Lung (tissue), 16 donors: ENCODE measurements around the gene CLCA1. TPM values are rescaled to one million over a fixed set of nuclear protein-coding genes. Genes with fewer than 3 reads are reported as not detected.
A peak's percentile ranks its signal among the peaks of the same experiment; 100 is the strongest.

ENCODE experiments used
- ATAC-seq: fragments of 200-7000 bp; cut with Tn5 transposase; one replicate; pipeline ENCODE4 v1.9.1; 2020; ENCODE audit warnings: moderate number of reproducible peaks; ENCODE audit not compliant: insufficient read depth, low FRiP score
- DNase-seq, 3 donors: peaks; one replicate each; pipeline ENCODE4 v3.0.0-alpha.2; 2013 to 2017
- H3K27ac ChIP-seq, 2 donors: one replicate each; pipeline ENCODE4 v1.5.1; 2013; ENCODE audit warnings: mild to moderate bottlenecking in 2 of 2, moderate library complexity in 2 of 2, control low read depth in 1 of 2, inconsistent platforms in 1 of 2, low read depth in 1 of 2, low read length in 1 of 2
- H3K27me3 ChIP-seq, 3 donors: one replicate each; pipeline ENCODE4 v1.5.1; 2013; ENCODE audit warnings: low read length in 2 of 3; ENCODE audit not compliant: control insufficient read depth in 3 of 3, insufficient read depth in 3 of 3
- H3K36me3 ChIP-seq, 4 donors: one replicate each; pipeline ENCODE4 v1.5.1; 2013; ENCODE audit warnings: low read length in 4 of 4, mild to moderate bottlenecking in 1 of 4, moderate library complexity in 1 of 4; ENCODE audit not compliant: control insufficient read depth in 4 of 4, insufficient read depth in 4 of 4
- H3K4me1 ChIP-seq, 5 donors: one replicate each; pipeline ENCODE4 v1.5.1; 2013; ENCODE audit warnings: low read length in 5 of 5, mild to moderate bottlenecking in 2 of 5, moderate library complexity in 1 of 5; ENCODE audit not compliant: control insufficient read depth in 5 of 5, insufficient read depth in 5 of 5
- H3K4me3 ChIP-seq: one replicate; pipeline ENCODE4 v1.5.1; 2013; ENCODE audit warnings: mild to moderate bottlenecking, control low read depth, moderate library complexity
- H3K9ac ChIP-seq, 2 donors: one replicate each; pipeline ENCODE4 v1.5.1; 2013; ENCODE audit warnings: low read length in 2 of 2, control low read depth in 1 of 2; ENCODE audit not compliant: insufficient read depth in 1 of 2
- H3K9me3 ChIP-seq, 4 donors: one replicate each; pipeline ENCODE4 v1.5.1; 2013; ENCODE audit warnings: low read length in 3 of 4, mild to moderate bottlenecking in 1 of 4, moderate library complexity in 1 of 4; ENCODE audit not compliant: control insufficient read depth in 4 of 4, insufficient read depth in 3 of 4
- CTCF ChIP-seq: IDR thresholded peaks from 2 replicates; pipeline ENCODE4 v1.5.1; 2012; ENCODE audit warnings: mild to moderate bottlenecking; ENCODE audit errors: control extremely low read depth, extremely low read depth
- WGBS, 2 donors: extraction: QIAGEN DNeasy Blood & Tissue Kit; methylation state at CpG; one replicate each; pipeline ENCODE4 v1.1.7; 2013; 5-methylcytosine and 5-hydroxymethylcytosine counted together
- long read RNA-seq, 5 donors: transcript quantifications; one replicate each; lab custom pipeline, GENCODE V29; 2026
- polyA plus RNA-seq, 2 donors: library from polyadenylated mRNA; stranded (reverse); fragments of 200-250 nt; gene quantifications; one replicate each; pipeline ENCODE4 v1.2.1, GENCODE V29; 2013
- total RNA-seq, 2 donors: library from RNA; depleted of rRNA in 1 of 2; stranded (reverse); fragments of >200 nt in 1 of 2; gene quantifications; one replicate each; pipeline ENCODE4 v1.2.1, GENCODE V29; 2014 to 2021
- donor health status: control.
- donor health status: control.
- donor health status: Bipolar disorder and iron deficiency.
- donor health status: healthy.
- donor health status: DM: yes; HTN: yes; CAD: no.

The CLCA1 gene
- total RNA-seq (under 1 TPM in 1 of 2 donors, not detected in 1; 0.15 TPM), polyA plus RNA-seq (under 1 TPM in 1 of 2 donors, not detected in 1; 0.12 TPM)
- long read RNA-seq, donor 1 = 0 reads
- long read RNA-seq, donor 2 = 0 reads
- long read RNA-seq, donor 3 = 0 reads
- long read RNA-seq, donor 4 = 0 reads
- long read RNA-seq, donor 5 = 0 reads

DNA sequence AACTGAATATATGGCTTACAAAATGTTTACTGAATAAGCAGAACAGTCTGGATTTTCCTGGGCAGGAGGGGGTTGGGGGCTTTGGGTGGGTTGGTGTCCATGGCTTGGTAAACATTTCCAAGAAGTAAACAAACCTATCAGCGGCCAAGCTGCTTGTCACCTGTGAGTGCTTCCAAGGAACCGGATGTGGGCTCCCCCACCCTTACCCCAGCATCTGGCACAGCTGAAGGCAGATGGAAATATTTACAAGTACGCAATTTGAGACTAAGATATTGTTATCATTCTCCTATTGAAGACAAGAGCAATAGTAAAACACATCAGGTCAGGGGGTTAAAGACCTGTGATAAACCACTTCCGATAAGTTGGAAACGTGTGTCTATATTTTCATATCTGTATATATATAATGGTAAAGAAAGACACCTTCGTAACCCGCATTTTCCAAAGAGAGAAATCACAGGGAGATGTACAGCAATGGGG, at the start of gene CLCA1:
CLCA1 (plus strand) TSS at position 427 of the 477 bp plus-strand sequence; CDS start at position 472, 45 bp downstream.
- H3K9me3 ChIP-seq = no peaks in the 10 kb centered on the region
- no peak within 1 kb of the TSS for H3K27ac ChIP-seq
- H3K27me3 ChIP-seq = no peaks in the 10 kb centered on the region
- ATAC-seq (no peak), DNase-seq (no peak)
- H3K36me3 ChIP-seq = no peaks in the 10 kb centered on the region
- no peak within 1 kb of the TSS for H3K9ac ChIP-seq
- no peak within 1 kb of the TSS for H3K4me3 ChIP-seq
- no peak for TF ChIP-seq CTCF
- WGBS, 2 donors = 73 to 87% methylated on average over 7 of the region's 7 CpGs
- peaks cover 0 to 12% (median 0%) of the 10 kb centered on the region in 5 donors for H3K4me1 ChIP-seq

- peak; percentile 76 for ATAC-seq
- DNase-seq = peak; percentile 34 to 76 (median 67)
- Histone ChIP-seq H3K27me3 (no peaks in the 10 kb centered on the region), H3K9me3 (no peaks in the 10 kb centered on the region), H3K4me1 (peaks cover 0 to 2% (median 0%) of the 10 kb centered on the region in 5 donors), H3K36me3 (no peaks in the 10 kb centered on the region), H3K9ac (no peak overlapping the region), H3K27ac (no peak overlapping the region), H3K4me3 (no peak overlapping the region)
- 19 to 38% methylated on average over 4 of the region's 4 CpGs for WGBS, 2 donors
- TF ChIP-seq CTCF = peak; percentile 27
Measured at GRCh38 chr1:86419277-86419903, 49.3 kb upstream of the CLCA1 start.

- Histone ChIP-seq H3K27ac (no peak overlapping the region), H3K9ac (no peak overlapping the region), H3K4me3 (no peak overlapping the region), H3K4me1 (peaks cover 0 to 2% (median 0%) of the 10 kb centered on the region in 5 donors), H3K36me3 (no peaks in the 10 kb centered on the region), H3K9me3 (no peaks in the 10 kb centered on the region), H3K27me3 (no peaks in the 10 kb centered on the region)
- no peak for ATAC-seq
- DNase-seq = no peak
- no peak for TF ChIP-seq CTCF
- 69 to 85% methylated on average over 7 of the region's 7 CpGs for WGBS, 2 donors
Measured at GRCh38 chr1:86421601-86422280, 47.0 kb upstream of the CLCA1 start.
